Heart left ventricle (tissue), 13 donors: Measurements from ENCODE around the gene SH2D1B.

Source experiments
- POLR2A ChIP-seq, 2 donors: fragments of 450-650 bp; IDR thresholded peaks; one replicate each; pipeline ENCODE4 v1.6.1; 2017; ENCODE audit warnings: antibody characterized with exemption in 2 of 2, mild to moderate bottlenecking in 2 of 2, moderate library complexity in 2 of 2
- TF ChIP-seq, protein P1 (sequence below), 12 donors: fragments of 200-600 bp; sonication (generic) in 4 of 12; IDR thresholded peaks; one replicate each; pipeline versions ENCODE4 v1.5.0 to v1.8.0; 2018 to 2022; ENCODE audit warnings: antibody characterized with exemption in 12 of 12, mild to moderate bottlenecking in 5 of 12
- donor health status: ischemic (EF 13 %, LVEDD 7.1; RV severe dilation, severe dysfunction).
- donor health status: DM: no; HTN: yes; CAD: no.
- donor health status: DM: no; HTN: no; CAD: no.
- donor health status: ischemic (EF 25% LVEDD 6.9; RV normal size, moderate dysfunction).
- donor health status: ischemic (EF 25% LVEDD 5.7; RV mildly dilated, moderate dysfunction).
- donor health status: ischemic (EF 35%, LVEDD 5.7; RV mildly dilated, moderate dysfunction).
- donor health status: nonischemic (EF 11% LVEDD 7.7; RV severe dilation, severe dysfunction).
- donor health status: DM: yes; HTN: yes; CAD: no.
- donor health status: PGD.
- donor health status: ischemic (EF 29% LVEDD 5.4; RV normal size, mild dysfunction).
- donor health status: nonischemic (EF 23%, LVEDD 6.1; RV moderate dilation, normal function).

DNA sequence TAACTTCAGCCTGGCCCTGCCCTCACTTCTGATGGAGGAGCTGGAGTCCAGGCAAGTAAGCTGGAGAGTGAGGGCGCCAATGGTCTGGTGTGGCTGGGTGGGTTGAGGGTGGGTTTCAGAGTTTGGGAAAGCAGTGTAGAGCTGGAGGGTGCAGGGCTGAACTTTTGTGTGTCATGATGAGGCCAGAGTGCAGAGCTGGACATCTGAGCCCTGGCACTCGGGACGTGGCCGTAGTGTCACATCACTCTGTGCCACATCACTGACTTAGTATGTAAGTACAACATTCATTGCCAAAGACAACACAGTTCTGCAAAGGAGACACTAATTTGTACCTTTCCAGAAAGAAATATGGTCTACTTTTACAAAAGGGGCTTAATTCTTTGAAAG is 51.1 kb downstream of the SH2D1B start:
- TF ChIP-seq, protein P1, sequence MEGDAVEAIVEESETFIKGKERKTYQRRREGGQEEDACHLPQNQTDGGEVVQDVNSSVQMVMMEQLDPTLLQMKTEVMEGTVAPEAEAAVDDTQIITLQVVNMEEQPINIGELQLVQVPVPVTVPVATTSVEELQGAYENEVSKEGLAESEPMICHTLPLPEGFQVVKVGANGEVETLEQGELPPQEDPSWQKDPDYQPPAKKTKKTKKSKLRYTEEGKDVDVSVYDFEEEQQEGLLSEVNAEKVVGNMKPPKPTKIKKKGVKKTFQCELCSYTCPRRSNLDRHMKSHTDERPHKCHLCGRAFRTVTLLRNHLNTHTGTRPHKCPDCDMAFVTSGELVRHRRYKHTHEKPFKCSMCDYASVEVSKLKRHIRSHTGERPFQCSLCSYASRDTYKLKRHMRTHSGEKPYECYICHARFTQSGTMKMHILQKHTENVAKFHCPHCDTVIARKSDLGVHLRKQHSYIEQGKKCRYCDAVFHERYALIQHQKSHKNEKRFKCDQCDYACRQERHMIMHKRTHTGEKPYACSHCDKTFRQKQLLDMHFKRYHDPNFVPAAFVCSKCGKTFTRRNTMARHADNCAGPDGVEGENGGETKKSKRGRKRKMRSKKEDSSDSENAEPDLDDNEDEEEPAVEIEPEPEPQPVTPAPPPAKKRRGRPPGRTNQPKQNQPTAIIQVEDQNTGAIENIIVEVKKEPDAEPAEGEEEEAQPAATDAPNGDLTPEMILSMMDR (IDR thresholded peaks at IDR 0.05): no peak
- TF ChIP-seq POLR2A (IDR thresholded peaks at IDR 0.05): no peak
